ENCODE data around the gene USP7.
"Not testable (repeated sequence)": the region's sequence is repeated elsewhere in the genome, so short reads cannot be mapped to it uniquely, and the experiment has no call there.

USP7 gene

GRCh38 chr16:8878523-8878911, 85.2 kb downstream of the USP7 start:
- no peak overlapping the region for H3K27ac ChIP-seq (replicated peaks)
- no peak overlapping the region for H3K4me3 ChIP-seq (replicated peaks; ENCODE audit: insufficient read depth, low read length)
- no peaks in the 10 kb centered on the region for H3K27me3 ChIP-seq (ENCODE audit: insufficient read depth, poor library complexity, severe bottlenecking)
- TF ChIP-seq CTCF (IDR thresholded peaks at IDR 0.05; ENCODE audit: insufficient read depth, low read length): no peak
- TF ChIP-seq GABPA (IDR thresholded peaks at IDR 0.05; ENCODE audit: low read depth): no peak
- no peak for TF ChIP-seq REST (IDR thresholded peaks at IDR 0.05; ENCODE audit: insufficient replicate concordance, low read depth)
- TF ChIP-seq SPI1 (IDR thresholded peaks at IDR 0.05; ENCODE audit: borderline replicate concordance, low read depth): no peak
- no peak for TF ChIP-seq POLR2AphosphoS5 (IDR thresholded peaks at IDR 0.05; ENCODE audit: low read depth)
- DNase-seq (ENCODE audit: low read depth in 1 of 2, low spot score in 1 of 2): no peak

- no peaks in the 10 kb centered on the region for H3K27me3 ChIP-seq (ENCODE audit: insufficient read depth, poor library complexity, severe bottlenecking)
- no peak overlapping the region for H3K4me3 ChIP-seq (replicated peaks; ENCODE audit: insufficient read depth, low read length)
- TF ChIP-seq CTCF (IDR thresholded peaks at IDR 0.05; ENCODE audit: insufficient read depth, low read length) (no peak), GABPA (IDR thresholded peaks at IDR 0.05; ENCODE audit: low read depth) (no peak), REST (IDR thresholded peaks at IDR 0.05; ENCODE audit: insufficient replicate concordance, low read depth) (no peak), SPI1 (IDR thresholded peaks at IDR 0.05; ENCODE audit: borderline replicate concordance, low read depth) (no peak), POLR2AphosphoS5 (IDR thresholded peaks at IDR 0.05; ENCODE audit: low read depth) (no peak)
- H3K27ac ChIP-seq (replicated peaks): no peak overlapping the region
- DNase-seq (ENCODE audit: low read depth in 1 of 2, low spot score in 1 of 2): no peak
Measured at GRCh38 chr16:8877894-8878522, 85.7 kb downstream of the USP7 start.

GRCh38 chr16:8875317-8875716, 88.4 kb downstream of the USP7 start:
- H3K27me3 ChIP-seq (ENCODE audit: insufficient read depth, poor library complexity, severe bottlenecking); DNase-seq (ENCODE audit: low read depth in 1 of 2, low spot score in 1 of 2); H3K4me3 ChIP-seq (replicated peaks; ENCODE audit: insufficient read depth, low read length); H3K27ac ChIP-seq (replicated peaks): not testable (repeated sequence)

- no peaks in the 10 kb centered on the region for H3K27me3 ChIP-seq (ENCODE audit: insufficient read depth, poor library complexity, severe bottlenecking)
- no peak for DNase-seq (ENCODE audit: low read depth in 1 of 2, low spot score in 1 of 2)
- H3K27ac ChIP-seq (replicated peaks): no peak overlapping the region
- H3K4me3 ChIP-seq (replicated peaks; ENCODE audit: insufficient read depth, low read length): no peak overlapping the region
- TF ChIP-seq CTCF (IDR thresholded peaks at IDR 0.05; ENCODE audit: insufficient read depth, low read length): no peak
- no peak for TF ChIP-seq POLR2AphosphoS5 (IDR thresholded peaks at IDR 0.05; ENCODE audit: low read depth)
- no peak for TF ChIP-seq SPI1 (IDR thresholded peaks at IDR 0.05; ENCODE audit: borderline replicate concordance, low read depth)
- TF ChIP-seq REST (IDR thresholded peaks at IDR 0.05; ENCODE audit: insufficient replicate concordance, low read depth): no peak
- no peak for TF ChIP-seq GABPA (IDR thresholded peaks at IDR 0.05; ENCODE audit: low read depth)
Measured at GRCh38 chr16:8874388-8874787, 89.3 kb downstream of the USP7 start.

- not testable (repeated sequence) for DNase-seq (ENCODE audit: low read depth in 1 of 2, low spot score in 1 of 2); H3K27ac ChIP-seq (replicated peaks); H3K27me3 ChIP-seq (ENCODE audit: insufficient read depth, poor library complexity, severe bottlenecking); H3K4me3 ChIP-seq (replicated peaks; ENCODE audit: insufficient read depth, low read length)
Measured at GRCh38 chr16:8873866-8874195, 89.9 kb downstream of the USP7 start.

Measured in HL-60 (cell line).